ENCODE data around the gene RTN3. TPM values are rescaled to one million over a fixed set of nuclear protein-coding genes. Genes with fewer than 3 reads are reported as not detected.
A peak's percentile ranks its signal among the peaks of the same experiment; 100 is the strongest.

The RTN3 gene
- total and polyA plus RNA-seq, 9 of the 15 experiments (the other 6 are each of a cell fraction or from before 2014, with no cell fraction given) = 41.6 to 169 (median 93.5) TPM

- TF ChIP-seq CHD7 (IDR thresholded peaks at IDR 0.05; ENCODE audit: low read depth, low read length) (no peak), TSHZ1 (CRISPR knock-in tag; IDR thresholded peaks at IDR 0.05) (no peak), SMAD1 (IDR thresholded peaks at IDR 0.05; ENCODE audit: low read depth, low read length, partially characterized antibody) (no peak), ZBTB7A (IDR thresholded peaks at IDR 0.05; ENCODE audit: borderline replicate concordance, control insufficient read depth, low read depth, low read length) (peak; percentile 63; the same call in 1 of the 2 replicates), CLOCK (CRISPR knock-in tag; IDR thresholded peaks at IDR 0.05; ENCODE audit: borderline replicate concordance) (no peak), LEF1 (IDR thresholded peaks at IDR 0.05) (no peak), TBP (optimal IDR thresholded peaks at IDR 0.05; ENCODE audit: low read depth, low read length) (no peak)
Measured at GRCh38 chr11:63670433-63671321, 10.6 kb upstream of the RTN3 start (continued).

Data from K562 (cell line).